Measurements from ENCODE around the gene RIN1.

RIN1 gene

GRCh38 chr11:66294626-66295620 is 41.3 kb downstream of the RIN1 start:
- no peaks in the 10 kb centered on the region for H3K36me3 ChIP-seq (ENCODE audit: control insufficient read depth, insufficient read depth, low read length, severe bottlenecking)

GRCh38 chr11:66293777-66294625 is 42.2 kb downstream of the RIN1 start:
- no peak overlapping the region for H3K4me3 ChIP-seq (ENCODE audit: low read length)
- H3K4me1 ChIP-seq (ENCODE audit: control insufficient read depth, insufficient read depth, low read length), result peaks cover 7% of the 10 kb centered on the region
- DNase-seq (ENCODE audit: low read depth), result no peak
- H3K36me3 ChIP-seq (ENCODE audit: control insufficient read depth, insufficient read depth, low read length, severe bottlenecking), result no peaks in the 10 kb centered on the region
- H3K9ac ChIP-seq (ENCODE audit: low read length), result no peak overlapping the region
- H3K27me3 ChIP-seq (replicated peaks; ENCODE audit: control insufficient read depth, insufficient read depth, low read length), result peaks cover 30% of the 10 kb centered on the region
- H3K9me3 ChIP-seq (ENCODE audit: control insufficient read depth, low read length), result no peaks in the 10 kb centered on the region

More at GRCh38 chr11:66294626-66295620, 41.3 kb downstream of the RIN1 start:
- Histone ChIP-seq H3K27me3 (replicated peaks; ENCODE audit: control insufficient read depth, insufficient read depth, low read length) (peaks cover 30% of the 10 kb centered on the region), H3K9me3 (ENCODE audit: control insufficient read depth, low read length) (no peaks in the 10 kb centered on the region), H3K9ac (ENCODE audit: low read length) (no peak overlapping the region), H3K4me1 (ENCODE audit: control insufficient read depth, insufficient read depth, low read length) (peaks cover 2% of the 10 kb centered on the region), H3K4me3 (ENCODE audit: low read length) (no peak overlapping the region)
- no peak for DNase-seq (ENCODE audit: low read depth)

GRCh38 chr11:66293352-66293751 is 42.9 kb downstream of the RIN1 start:
- H3K4me3 ChIP-seq (ENCODE audit: low read length), result no peak overlapping the region
- H3K27me3 ChIP-seq (replicated peaks; ENCODE audit: control insufficient read depth, insufficient read depth, low read length), result peaks cover 30% of the 10 kb centered on the region
- no peak overlapping the region for H3K9ac ChIP-seq (ENCODE audit: low read length)
- DNase-seq (ENCODE audit: low read depth), result no peak
- H3K36me3 ChIP-seq (ENCODE audit: control insufficient read depth, insufficient read depth, low read length, severe bottlenecking), result no peaks in the 10 kb centered on the region
- no peaks in the 10 kb centered on the region for H3K9me3 ChIP-seq (ENCODE audit: control insufficient read depth, low read length)
- peaks cover 7% of the 10 kb centered on the region for H3K4me1 ChIP-seq (ENCODE audit: control insufficient read depth, insufficient read depth, low read length)

- Histone ChIP-seq H3K4me1 (ENCODE audit: control insufficient read depth, insufficient read depth, low read length) (peaks cover 12% of the 10 kb centered on the region), H3K36me3 (ENCODE audit: control insufficient read depth, insufficient read depth, low read length, severe bottlenecking) (no peaks in the 10 kb centered on the region), H3K27me3 (replicated peaks; ENCODE audit: control insufficient read depth, insufficient read depth, low read length) (peaks cover 30% of the 10 kb centered on the region), H3K4me3 (ENCODE audit: low read length) (no peak overlapping the region), H3K9ac (ENCODE audit: low read length) (no peak overlapping the region), H3K9me3 (ENCODE audit: control insufficient read depth, low read length) (no peaks in the 10 kb centered on the region)
- no peak for DNase-seq (ENCODE audit: low read depth)
These were observed 43.5 kb downstream of the RIN1 start for GRCh38 chr11:66292543-66293332.

GRCh38 chr11:66291706-66292542 is 44.3 kb downstream of the RIN1 start, which contains the start of gene TMEM151A:
TMEM151A (plus strand) TSS chr11:66291894; CDS start chr11:66292014, 120 bp downstream.
- peak within 1 kb of the TSS; percentile 65 for H3K4me3 ChIP-seq (ENCODE audit: low read length)
- H3K27me3 ChIP-seq (replicated peaks; ENCODE audit: control insufficient read depth, insufficient read depth, low read length), result peaks cover 27% of the 10 kb centered on the region

GRCh38 chr11:66291303-66291705 is 44.9 kb downstream of the RIN1 start:
- DNase-seq (ENCODE audit: low read depth), result no peak
- Histone ChIP-seq H3K9me3 (ENCODE audit: control insufficient read depth, low read length) (no peaks in the 10 kb centered on the region), H3K4me3 (ENCODE audit: low read length) (no peak overlapping the region), H3K27me3 (replicated peaks; ENCODE audit: control insufficient read depth, insufficient read depth, low read length) (peaks cover 22% of the 10 kb centered on the region), H3K9ac (ENCODE audit: low read length) (no peak overlapping the region), H3K4me1 (ENCODE audit: control insufficient read depth, insufficient read depth, low read length) (peaks cover 21% of the 10 kb centered on the region), H3K36me3 (ENCODE audit: control insufficient read depth, insufficient read depth, low read length, severe bottlenecking) (peaks cover 7% of the 10 kb centered on the region)

More at GRCh38 chr11:66291706-66292542, 44.3 kb downstream of the RIN1 start, which contains the start of gene TMEM151A:
- H3K36me3 ChIP-seq (ENCODE audit: control insufficient read depth, insufficient read depth, low read length, severe bottlenecking), result peaks cover 2% of the 10 kb centered on the region
- peaks cover 20% of the 10 kb centered on the region for H3K4me1 ChIP-seq (ENCODE audit: control insufficient read depth, insufficient read depth, low read length)
- peak; percentile 48 for DNase-seq (ENCODE audit: low read depth)
- no peak within 1 kb of the TSS for H3K9ac ChIP-seq (ENCODE audit: low read length)
- no peaks in the 10 kb centered on the region for H3K9me3 ChIP-seq (ENCODE audit: control insufficient read depth, low read length)

- peaks cover 13% of the 10 kb centered on the region for H3K36me3 ChIP-seq (ENCODE audit: control insufficient read depth, insufficient read depth, low read length, severe bottlenecking)
- H3K4me1 ChIP-seq (ENCODE audit: control insufficient read depth, insufficient read depth, low read length), result peaks cover 24% of the 10 kb centered on the region
- no peaks in the 10 kb centered on the region for H3K9me3 ChIP-seq (ENCODE audit: control insufficient read depth, low read length)
- DNase-seq (ENCODE audit: low read depth), result no peak
- peaks cover 19% of the 10 kb centered on the region for H3K27me3 ChIP-seq (replicated peaks; ENCODE audit: control insufficient read depth, insufficient read depth, low read length)
- H3K4me3 ChIP-seq (ENCODE audit: low read length), result peak overlapping the region; percentile 97
- H3K9ac ChIP-seq (ENCODE audit: low read length), result no peak overlapping the region
These were observed 46.0 kb downstream of the RIN1 start for GRCh38 chr11:66290330-66290621.

- Histone ChIP-seq H3K9ac (ENCODE audit: low read length) (peak overlapping the region; percentile 95), H3K36me3 (ENCODE audit: control insufficient read depth, insufficient read depth, low read length, severe bottlenecking) (peaks cover 18% of the 10 kb centered on the region), H3K9me3 (ENCODE audit: control insufficient read depth, low read length) (no peaks in the 10 kb centered on the region), H3K4me1 (ENCODE audit: control insufficient read depth, insufficient read depth, low read length) (peaks cover 24% of the 10 kb centered on the region), H3K4me3 (ENCODE audit: low read length) (peak overlapping the region; percentile 97), H3K27me3 (replicated peaks; ENCODE audit: control insufficient read depth, insufficient read depth, low read length) (peaks cover 19% of the 10 kb centered on the region)
- DNase-seq (ENCODE audit: low read depth), result peak; percentile 90
These were observed 46.5 kb downstream of the RIN1 start for GRCh38 chr11:66289548-66290329.

- peaks cover 26% of the 10 kb centered on the region for H3K36me3 ChIP-seq (ENCODE audit: control insufficient read depth, insufficient read depth, low read length, severe bottlenecking)
- H3K9me3 ChIP-seq (ENCODE audit: control insufficient read depth, low read length), result no peaks in the 10 kb centered on the region
- peak within 1 kb of the TSS; percentile 95 for H3K9ac ChIP-seq (ENCODE audit: low read length)
- H3K4me1 ChIP-seq (ENCODE audit: control insufficient read depth, insufficient read depth, low read length), result peaks cover 24% of the 10 kb centered on the region
- DNase-seq (ENCODE audit: low read depth), result peak; percentile 99
- peak within 1 kb of the TSS; percentile 97 for H3K4me3 ChIP-seq (ENCODE audit: low read length)
- peaks cover 16% of the 10 kb centered on the region for H3K27me3 ChIP-seq (replicated peaks; ENCODE audit: control insufficient read depth, insufficient read depth, low read length)
These were observed 47.3 kb downstream of the RIN1 start, which contains the start of gene YIF1A for GRCh38 chr11:66288671-66289547. YIF1A (minus strand) TSS chr11:66289143; CDS start chr11:66288985, 158 bp downstream.

All from adipocyte (in vitro differentiated cells).